ENCODE data around the gene CLK4.

GRCh38 chr5:178563621-178564020 lies 63.2 kb downstream of the CLK4 start:
- no peak for TF ChIP-seq EP300 (IDR thresholded peaks at IDR 0.05)
- no peak for TF ChIP-seq CTCF (IDR thresholded peaks at IDR 0.05)
- no peak for TF ChIP-seq POLR2A (IDR thresholded peaks at IDR 0.05)
